GM08714 (cell line): ENCODE measurements around the gene ITPRIPL2.

ENCODE experiments used
- H3K4me3 ChIP-seq: fragments of 200-500 bp; sonication (Bioruptor generic); 2 replicates; pipeline ENCODE4 v1.5.1; 2014; ENCODE audit warnings: mild to moderate bottlenecking, low read length, inconsistent platforms
- ZNF274 ChIP-seq: IDR thresholded peaks from 2 replicates; pipeline ENCODE4 v1.6.1; 2012; ENCODE audit warnings: mild to moderate bottlenecking, low read depth, low read length

Gene ITPRIPL2

GRCh38 chr16:19086322-19087199, 27.2 kb upstream of the ITPRIPL2 start:
- H3K4me3 ChIP-seq: peak overlapping the region; percentile 1; the same call in 1 of the 2 replicates

GRCh38 chr16:19088341-19088916, 25.3 kb upstream of the ITPRIPL2 start:
- TF ChIP-seq ZNF274: no peak
- H3K4me3 ChIP-seq: no peak overlapping the region

More at GRCh38 chr16:19086322-19087199, 27.2 kb upstream of the ITPRIPL2 start:
- TF ChIP-seq ZNF274: no peak

DNA sequence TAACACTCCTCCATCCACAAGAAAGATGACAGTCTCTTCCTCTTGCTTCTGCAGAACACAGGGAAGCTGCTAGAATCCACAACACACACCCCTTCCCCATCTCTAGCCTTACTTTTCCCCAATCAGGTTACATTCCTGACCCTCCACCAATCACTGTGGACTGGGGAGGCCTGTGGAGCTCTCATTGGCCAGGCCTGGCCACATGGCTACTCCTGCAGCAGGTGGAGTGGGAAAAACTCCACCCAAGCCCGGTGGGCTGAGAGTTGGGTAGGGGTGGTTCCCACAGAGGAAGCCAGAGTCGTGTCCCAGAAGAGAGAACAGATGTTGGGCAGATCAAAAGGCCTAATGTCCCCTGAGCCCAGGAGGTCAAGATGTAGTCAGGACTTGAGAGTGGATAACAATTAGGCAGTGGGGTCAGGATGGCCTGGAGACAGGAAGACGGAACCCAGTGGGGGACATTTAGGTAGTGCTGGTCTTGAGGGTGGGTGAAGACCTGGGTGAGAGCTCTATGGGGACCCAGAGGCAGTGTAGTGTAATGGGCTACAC, 24.3 kb upstream of the ITPRIPL2 start:
- TF ChIP-seq ZNF274: no peak
- H3K4me3 ChIP-seq: no peak overlapping the region

DNA sequence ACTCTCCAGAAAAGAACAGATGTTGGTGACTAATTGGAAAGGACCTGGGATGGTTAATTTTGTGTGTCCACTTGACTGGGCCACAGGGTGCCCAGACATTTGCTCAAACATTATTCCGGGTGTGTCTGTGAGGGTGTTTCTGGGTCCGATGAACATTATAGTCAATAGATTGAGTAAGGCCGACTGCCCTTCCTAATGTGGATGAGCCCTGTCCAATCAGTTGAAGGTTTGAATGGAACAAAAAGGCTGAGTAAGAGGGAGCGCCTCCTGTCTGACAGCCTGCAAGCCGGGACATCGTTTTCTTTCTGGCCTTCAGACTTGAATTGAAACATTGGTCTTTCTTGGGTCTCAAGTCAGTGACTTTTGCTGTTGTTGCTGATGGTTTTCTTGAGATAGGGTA, 22.8 kb upstream of the ITPRIPL2 start:
- no peak overlapping the region for H3K4me3 ChIP-seq
- no peak for TF ChIP-seq ZNF274

- H3K4me3 ChIP-seq: no peak overlapping the region
- no peak for TF ChIP-seq ZNF274
Measured at GRCh38 chr16:19092653-19093410, 20.9 kb upstream of the ITPRIPL2 start.

DNA sequence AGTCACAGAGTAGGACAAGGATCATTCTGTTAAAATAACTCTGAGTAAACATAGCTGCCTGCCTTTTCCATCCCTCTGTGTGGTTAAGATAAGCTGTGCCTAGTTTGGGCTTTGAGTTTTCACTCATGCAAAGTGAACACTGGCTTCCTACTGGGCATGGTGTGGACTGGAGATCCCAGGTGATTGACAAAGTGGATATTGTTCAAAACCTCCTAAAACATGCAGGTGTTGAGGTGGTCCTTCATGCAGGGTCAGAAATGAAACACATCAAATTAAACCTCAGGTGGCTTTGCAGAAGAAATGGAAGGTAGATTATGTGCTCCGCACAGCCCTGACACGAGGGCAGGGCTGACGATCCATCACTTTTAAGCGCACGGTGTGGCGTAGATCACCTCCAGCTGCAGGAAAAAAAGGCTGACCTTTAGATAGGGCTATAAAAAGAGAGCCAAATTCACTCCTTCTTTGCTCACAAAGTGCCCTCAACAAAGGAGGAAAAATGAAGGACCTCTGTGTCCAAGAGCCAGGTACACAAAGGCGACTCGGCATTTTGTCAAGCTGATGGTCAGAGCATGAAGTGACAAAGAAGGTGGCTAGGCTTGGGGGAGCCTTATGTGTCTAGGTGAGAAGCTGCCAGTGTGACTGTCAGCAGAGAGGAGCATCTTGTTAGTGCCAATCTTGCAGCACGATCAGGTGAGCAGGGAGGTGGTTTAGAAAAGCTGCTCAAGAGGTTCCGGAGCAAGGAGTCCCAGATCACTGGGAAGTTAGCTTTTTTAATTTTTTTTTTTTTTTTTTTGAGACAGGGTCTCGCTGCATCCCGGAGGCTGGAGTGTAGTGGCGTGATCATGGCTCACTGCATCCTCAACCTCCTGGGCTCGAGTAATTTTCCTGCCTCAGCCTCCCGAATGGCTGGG, 19.9 kb upstream of the ITPRIPL2 start:
- no peak overlapping the region for H3K4me3 ChIP-seq
- no peak for TF ChIP-seq ZNF274

DNA sequence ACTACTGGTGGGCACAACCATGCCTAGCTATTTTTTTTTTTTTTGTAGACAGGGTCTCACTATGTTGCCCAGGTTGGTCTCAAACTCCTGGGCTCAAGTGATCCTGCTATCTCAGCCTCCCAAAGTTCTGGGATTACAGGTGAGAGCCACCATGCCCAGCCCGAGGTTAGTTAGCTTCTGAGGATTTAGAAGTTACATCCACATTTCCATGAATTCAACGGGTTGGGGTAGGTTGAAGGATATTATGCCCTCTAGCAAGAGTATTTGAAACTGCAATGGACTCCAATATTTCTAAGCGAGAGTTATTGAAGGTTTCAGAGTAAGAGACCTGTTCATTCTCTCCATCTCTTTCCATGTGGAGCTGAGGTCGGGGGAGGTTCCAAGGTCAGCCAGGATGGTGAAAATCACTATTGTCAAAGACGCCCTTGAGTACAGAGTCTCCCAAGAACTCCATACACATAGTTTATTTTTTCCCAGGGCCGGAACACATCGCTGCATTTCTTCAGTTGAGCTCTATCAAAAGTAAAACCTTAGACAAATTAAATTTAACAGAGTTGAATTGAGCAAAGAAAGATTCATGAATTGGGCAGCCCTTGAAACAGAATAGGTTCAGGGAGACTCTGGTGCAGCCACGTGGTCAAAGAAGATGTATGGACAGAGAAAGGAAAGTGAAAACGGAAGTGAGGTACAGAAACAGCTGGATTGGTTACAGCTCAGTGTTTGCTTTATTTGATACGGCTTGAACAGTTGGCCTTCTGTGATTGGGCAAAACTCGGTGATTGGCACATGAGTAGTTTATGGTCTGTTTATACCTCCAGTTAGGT, 19.0 kb upstream of the ITPRIPL2 start:
- H3K4me3 ChIP-seq: no peak overlapping the region
- no peak for TF ChIP-seq ZNF274

GRCh38 chr16:19095654-19096053, 18.1 kb upstream of the ITPRIPL2 start:
- H3K4me3 ChIP-seq: no peak overlapping the region
- no peak for TF ChIP-seq ZNF274

- H3K4me3 ChIP-seq: no peak overlapping the region
- TF ChIP-seq ZNF274: no peak
Measured at GRCh38 chr16:19098173-19098572, 15.6 kb upstream of the ITPRIPL2 start.

GRCh38 chr16:19102187-19102872, 11.4 kb upstream of the ITPRIPL2 start:
- no peak overlapping the region for H3K4me3 ChIP-seq
- no peak for TF ChIP-seq ZNF274

DNA sequence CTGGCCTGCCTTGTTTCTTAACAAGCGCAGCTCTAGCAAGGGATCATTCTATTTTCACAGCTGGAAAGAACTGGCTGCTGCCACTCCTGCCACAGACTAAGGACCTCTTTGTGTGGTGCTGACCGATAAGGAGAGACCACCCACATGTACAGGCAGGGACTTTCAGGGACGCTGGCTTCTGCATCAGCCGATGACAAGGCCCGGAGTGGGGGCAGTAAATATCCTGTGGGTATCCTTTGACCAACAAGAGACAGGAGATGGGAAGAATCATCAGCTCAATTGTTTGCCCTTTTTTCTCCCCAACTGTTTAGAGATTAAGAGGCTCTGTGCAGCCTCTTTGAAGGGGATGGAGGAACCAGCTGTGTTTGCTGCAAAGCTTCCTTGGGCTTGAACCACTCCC, 9.2 kb upstream of the ITPRIPL2 start:
- no peak for TF ChIP-seq ZNF274
- no peak overlapping the region for H3K4me3 ChIP-seq

DNA sequence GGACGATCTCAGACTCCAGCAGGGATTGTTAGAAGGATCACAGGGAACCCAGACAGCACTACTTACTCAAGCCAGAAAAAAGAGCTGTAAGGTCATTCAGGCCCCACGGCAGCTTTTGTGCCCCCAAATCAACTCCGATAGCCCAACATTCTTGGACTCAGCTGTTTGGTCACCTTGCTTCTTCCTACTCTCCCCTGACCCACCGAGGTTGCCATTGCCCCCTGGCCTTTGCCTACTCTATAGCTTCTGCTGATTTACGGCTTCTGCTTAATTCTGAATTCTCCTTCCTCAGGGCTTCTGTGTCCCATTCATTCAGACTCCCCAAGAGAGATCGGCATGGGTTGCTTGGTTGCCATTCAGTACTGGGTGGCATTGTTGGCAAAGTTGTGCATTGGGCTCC, 8.6 kb upstream of the ITPRIPL2 start:
- H3K4me3 ChIP-seq: no peak overlapping the region
- no peak for TF ChIP-seq ZNF274
